Measurements from ENCODE around the gene HIPK2.

Gene HIPK2

DNA sequence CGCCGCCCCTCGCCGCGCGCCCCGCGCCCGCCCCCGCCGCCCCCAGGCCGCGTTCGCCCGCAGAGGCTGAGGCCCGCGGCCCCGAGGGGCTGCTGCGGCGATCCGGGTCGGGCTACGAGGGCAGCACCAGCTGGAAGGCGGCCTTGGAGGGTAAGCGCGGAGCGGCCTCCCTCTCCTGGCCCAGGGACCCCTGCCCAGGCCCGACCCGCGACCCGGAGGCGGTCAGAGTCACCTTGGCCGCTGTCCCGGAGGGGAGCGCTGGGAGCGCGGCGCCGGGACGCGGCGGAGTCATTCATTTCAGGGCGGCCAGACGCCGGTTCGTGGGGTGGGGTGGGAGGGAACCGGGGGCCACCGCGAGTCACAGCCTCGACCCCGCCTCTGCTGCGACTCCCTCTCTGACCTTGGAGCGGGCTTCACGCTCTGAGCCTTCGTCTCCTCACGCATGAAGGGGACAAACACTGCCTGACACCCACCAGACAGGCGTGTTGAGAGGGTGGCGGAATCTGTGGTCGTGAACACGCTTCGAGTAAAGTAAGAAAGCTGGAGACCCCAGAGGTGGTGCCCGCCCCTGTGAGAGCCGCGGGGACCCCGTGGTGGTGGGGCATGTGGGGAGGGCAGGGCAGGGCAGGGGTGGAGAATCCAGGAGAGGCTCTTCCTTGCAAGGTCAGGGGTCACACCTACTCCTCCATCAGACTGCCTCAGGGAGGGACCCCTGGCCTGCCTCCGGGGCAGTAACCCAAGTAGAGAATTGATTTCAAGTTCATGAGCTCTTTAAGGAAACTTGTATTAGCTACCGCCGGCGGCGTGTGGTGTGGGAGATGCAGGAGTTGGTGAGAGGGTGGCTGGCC lies 253.6 kb downstream of the HIPK2 start:
- no peak for TF ChIP-seq CTCF (conservative IDR thresholded peaks at IDR 0.05; ENCODE audit: low read depth, low read length)
- Histone ChIP-seq H3K9ac (no peak overlapping the region), H3K4me3 (IDR thresholded peaks at IDR 0.05; ENCODE audit: insufficient read depth, low read depth, low read length) (no peak overlapping the region), H3K27ac (no peak overlapping the region), H3K36me3 (ENCODE audit: insufficient read depth) (no peaks in the 10 kb centered on the region), H4K20me1 (ENCODE audit: insufficient read depth) (no peaks in the 10 kb centered on the region), H3K27me3 (ENCODE audit: insufficient read depth, low read depth) (no peaks in the 10 kb centered on the region), H2AFZ (ENCODE audit: low read depth) (no peak overlapping the region), H3K4me2 (no peak overlapping the region), H3K4me1 (ENCODE audit: low read depth, poor library complexity, severe bottlenecking) (no peaks in the 10 kb centered on the region), H3K79me2 (ENCODE audit: insufficient read depth, low read depth) (no peaks in the 10 kb centered on the region)

GRCh38 chr7:139523199-139523941 lies 254.4 kb downstream of the HIPK2 start, which contains the start of gene CLEC2L:
Gene CLEC2L, plus strand, starts transcription at chr7:139523685. Its CDS starts 243 bp downstream, at chr7:139523928.
- no peaks in the 10 kb centered on the region for H3K36me3 ChIP-seq (ENCODE audit: insufficient read depth)
- H3K4me1 ChIP-seq (ENCODE audit: low read depth, poor library complexity, severe bottlenecking) = no peaks in the 10 kb centered on the region
- no peak within 1 kb of the TSS for H3K27ac ChIP-seq
- H3K27me3 ChIP-seq (ENCODE audit: insufficient read depth, low read depth) = no peaks in the 10 kb centered on the region
- no peak for TF ChIP-seq CTCF (conservative IDR thresholded peaks at IDR 0.05; ENCODE audit: low read depth, low read length)
- no peak within 1 kb of the TSS for H3K4me3 ChIP-seq (IDR thresholded peaks at IDR 0.05; ENCODE audit: insufficient read depth, low read depth, low read length)
- H3K79me2 ChIP-seq (ENCODE audit: insufficient read depth, low read depth) = no peaks in the 10 kb centered on the region
- no peaks in the 10 kb centered on the region for H4K20me1 ChIP-seq (ENCODE audit: insufficient read depth)
- no peak within 1 kb of the TSS for H2AFZ ChIP-seq (ENCODE audit: low read depth)
- H3K4me2 ChIP-seq = no peak within 1 kb of the TSS
- H3K9ac ChIP-seq = no peak within 1 kb of the TSS

DNA sequence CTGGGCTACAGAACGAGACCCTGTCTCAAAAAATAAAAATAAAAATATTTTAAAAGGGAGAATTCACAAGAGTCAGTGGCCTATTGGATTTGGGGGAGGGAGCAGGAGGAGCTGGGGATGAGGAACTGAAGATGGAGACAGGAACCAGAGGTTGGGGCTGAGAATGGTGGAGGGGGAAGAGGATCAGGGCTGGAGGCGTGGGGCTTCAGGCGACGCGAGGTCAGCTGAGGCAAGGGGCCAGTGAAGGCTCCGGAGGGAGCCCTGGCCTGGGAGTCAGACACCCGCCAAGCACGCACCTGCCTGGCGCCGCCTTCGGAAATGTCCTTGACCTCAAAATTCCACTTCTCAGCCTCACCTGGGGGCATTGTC lies 255.0 kb downstream of the HIPK2 start:
- H4K20me1 ChIP-seq (ENCODE audit: insufficient read depth) = no peaks in the 10 kb centered on the region
- H3K4me1 ChIP-seq (ENCODE audit: low read depth, poor library complexity, severe bottlenecking) = no peaks in the 10 kb centered on the region
- no peak for TF ChIP-seq CTCF (conservative IDR thresholded peaks at IDR 0.05; ENCODE audit: low read depth, low read length)
- no peaks in the 10 kb centered on the region for H3K36me3 ChIP-seq (ENCODE audit: insufficient read depth)
- H2AFZ ChIP-seq (ENCODE audit: low read depth) = no peak overlapping the region
- no peak overlapping the region for H3K4me2 ChIP-seq
- H3K27me3 ChIP-seq (ENCODE audit: insufficient read depth, low read depth) = no peaks in the 10 kb centered on the region
- H3K79me2 ChIP-seq (ENCODE audit: insufficient read depth, low read depth) = no peaks in the 10 kb centered on the region
- H3K9ac ChIP-seq = no peak overlapping the region
- H3K4me3 ChIP-seq (IDR thresholded peaks at IDR 0.05; ENCODE audit: insufficient read depth, low read depth, low read length) = no peak overlapping the region
- H3K27ac ChIP-seq = no peak overlapping the region

DNA sequence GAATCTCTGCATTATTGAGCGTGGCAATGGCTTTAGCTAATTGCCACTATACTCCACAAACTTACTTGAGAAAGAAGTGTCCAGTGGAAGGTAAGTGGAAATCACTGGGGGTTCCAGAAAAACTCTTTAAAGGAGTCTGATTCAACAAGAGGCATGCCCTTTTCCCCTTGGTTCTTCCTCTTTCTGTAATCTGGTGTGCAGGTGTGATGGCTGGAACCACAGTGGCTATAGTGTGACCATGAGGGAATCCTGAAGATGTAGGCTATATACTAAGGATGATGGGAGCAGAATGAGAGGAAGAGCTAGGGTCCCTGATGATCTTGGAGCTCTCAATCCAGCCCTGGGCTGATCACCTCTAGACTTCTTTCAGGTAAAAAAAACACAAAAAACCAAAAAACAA lies 256.4 kb downstream of the HIPK2 start:
- Histone ChIP-seq H3K4me3 (IDR thresholded peaks at IDR 0.05; ENCODE audit: insufficient read depth, low read depth, low read length) (no peak overlapping the region), H3K4me2 (no peak overlapping the region), H3K27me3 (ENCODE audit: insufficient read depth, low read depth) (no peaks in the 10 kb centered on the region), H3K36me3 (ENCODE audit: insufficient read depth) (no peaks in the 10 kb centered on the region), H4K20me1 (ENCODE audit: insufficient read depth) (no peaks in the 10 kb centered on the region), H3K9ac (no peak overlapping the region), H3K4me1 (ENCODE audit: low read depth, poor library complexity, severe bottlenecking) (no peaks in the 10 kb centered on the region), H2AFZ (ENCODE audit: low read depth) (no peak overlapping the region), H3K27ac (no peak overlapping the region), H3K79me2 (ENCODE audit: insufficient read depth, low read depth) (no peaks in the 10 kb centered on the region)
- TF ChIP-seq CTCF (conservative IDR thresholded peaks at IDR 0.05; ENCODE audit: low read depth, low read length) = no peak

Data from KMS-11 (cell line).